Mesothelial cell of epicardium (in vitro differentiated cells): Measurements from ENCODE around the gene RERE. TPM values are rescaled to one million over a fixed set of nuclear protein-coding genes. Genes with fewer than 3 reads are reported as not detected.
A peak's percentile ranks its signal among the peaks of the same experiment; 100 is the strongest.

Source experiments
- DNase-seq, 2 experiments: peaks; one replicate each; pipeline ENCODE4 v3.0.0; 2021; ENCODE audit warnings: low spot score in 2 of 2; ENCODE audit not compliant: unreplicated experiment in 2 of 2
- H3K27ac Mint-ChIP-seq: 2 replicates; pipeline ENCODE4 v1.8.0; 2021; ENCODE audit warnings: mixed read lengths
- H3K27me3 Mint-ChIP-seq: 2 replicates; pipeline ENCODE4 v1.8.0; 2021; ENCODE audit warnings: low read depth, mixed read lengths
- H3K36me3 Mint-ChIP-seq: 2 replicates; pipeline ENCODE4 v1.8.0; 2021; ENCODE audit warnings: mixed read lengths
- H3K4me1 Mint-ChIP-seq: 2 replicates; pipeline ENCODE4 v1.8.0; 2021; ENCODE audit warnings: mixed read lengths
- H3K4me3 Mint-ChIP-seq: 2 replicates; pipeline ENCODE4 v1.8.0; 2021; ENCODE audit warnings: mild to moderate bottlenecking, moderate library complexity, mixed read lengths
- H3K9me3 Mint-ChIP-seq: 2 replicates; pipeline ENCODE4 v1.8.0; 2021; ENCODE audit warnings: mixed read lengths
- total RNA-seq: library from RNA; stranded (reverse); gene quantifications from 3 replicates; pipeline ENCODE4 v1.2.1, GENCODE V29; 2021
- TF ChIP-seq, protein P1 (sequence below): fragments of 200-600 bp; sonication (generic); IDR thresholded peaks from one replicate; pipeline ENCODE4 v1.5.0; 2021; ENCODE audit warnings: antibody characterized with exemption; ENCODE audit not compliant: unreplicated experiment

The RERE gene
- total RNA-seq, 1 donor from 2014 or later: 187 TPM

DNA sequence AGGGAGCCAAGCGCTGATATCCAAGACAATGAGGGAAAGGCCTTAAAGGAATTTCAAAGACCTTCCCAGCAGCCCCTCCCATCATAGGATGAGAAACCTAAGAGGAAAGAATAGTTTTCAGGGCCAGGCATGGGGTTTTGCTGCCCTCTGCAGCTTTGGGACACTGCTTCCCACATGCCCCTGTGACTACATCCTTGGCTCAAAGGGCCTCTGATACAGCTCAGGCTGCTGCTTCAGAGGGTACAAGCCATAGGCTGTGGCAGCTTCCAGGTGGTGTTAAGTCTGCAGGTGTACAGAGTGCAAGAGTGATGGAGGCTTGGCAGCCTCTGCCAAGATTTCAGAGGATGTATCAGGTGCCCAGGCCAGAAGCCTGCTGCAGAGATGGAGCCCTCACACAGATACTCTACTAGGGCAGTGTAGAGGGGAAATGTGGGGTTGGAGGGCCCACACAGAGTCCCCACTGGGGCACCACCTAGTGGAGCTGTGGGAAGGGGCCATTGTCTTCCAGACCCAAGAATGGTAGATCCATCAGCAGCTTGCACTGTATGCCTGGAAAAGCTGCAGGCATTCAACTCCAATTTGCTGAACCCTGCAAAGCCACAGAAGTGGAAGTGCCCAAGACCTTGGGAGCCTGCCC is 373.8 kb downstream of the RERE start:
- Mint-ChIP-seq H3K4me1 (peaks cover 21% of the 10 kb centered on the region), H3K4me3 (no peak overlapping the region), H3K9me3 (peaks cover 13% of the 10 kb centered on the region), H3K27me3 (no peaks in the 10 kb centered on the region), H3K36me3 (peaks cover 29% of the 10 kb centered on the region), H3K27ac (no peak overlapping the region)
- DNase-seq: no peak
- TF ChIP-seq, protein P1, sequence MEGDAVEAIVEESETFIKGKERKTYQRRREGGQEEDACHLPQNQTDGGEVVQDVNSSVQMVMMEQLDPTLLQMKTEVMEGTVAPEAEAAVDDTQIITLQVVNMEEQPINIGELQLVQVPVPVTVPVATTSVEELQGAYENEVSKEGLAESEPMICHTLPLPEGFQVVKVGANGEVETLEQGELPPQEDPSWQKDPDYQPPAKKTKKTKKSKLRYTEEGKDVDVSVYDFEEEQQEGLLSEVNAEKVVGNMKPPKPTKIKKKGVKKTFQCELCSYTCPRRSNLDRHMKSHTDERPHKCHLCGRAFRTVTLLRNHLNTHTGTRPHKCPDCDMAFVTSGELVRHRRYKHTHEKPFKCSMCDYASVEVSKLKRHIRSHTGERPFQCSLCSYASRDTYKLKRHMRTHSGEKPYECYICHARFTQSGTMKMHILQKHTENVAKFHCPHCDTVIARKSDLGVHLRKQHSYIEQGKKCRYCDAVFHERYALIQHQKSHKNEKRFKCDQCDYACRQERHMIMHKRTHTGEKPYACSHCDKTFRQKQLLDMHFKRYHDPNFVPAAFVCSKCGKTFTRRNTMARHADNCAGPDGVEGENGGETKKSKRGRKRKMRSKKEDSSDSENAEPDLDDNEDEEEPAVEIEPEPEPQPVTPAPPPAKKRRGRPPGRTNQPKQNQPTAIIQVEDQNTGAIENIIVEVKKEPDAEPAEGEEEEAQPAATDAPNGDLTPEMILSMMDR: no peak

DNA sequence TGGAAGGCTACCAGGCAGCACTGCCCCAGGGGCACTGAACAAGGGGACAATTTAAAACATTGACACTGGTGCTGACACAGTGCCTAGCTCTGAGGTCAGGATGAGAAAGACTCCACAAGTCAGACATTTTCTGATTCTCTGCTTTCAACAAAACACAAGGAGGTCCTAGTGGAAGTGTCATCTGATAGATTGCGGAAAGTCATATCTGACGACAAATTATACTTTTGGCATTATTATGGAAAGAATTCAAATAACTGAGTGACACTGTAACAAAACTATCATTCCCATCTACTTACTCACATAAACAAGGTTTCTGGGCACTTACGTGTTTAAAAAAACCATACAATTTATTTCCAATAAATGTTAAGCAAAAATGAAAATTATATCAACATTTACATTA is 376.0 kb downstream of the RERE start:
- Mint-ChIP-seq H3K4me3 (no peak overlapping the region), H3K9me3 (peaks cover 9% of the 10 kb centered on the region), H3K27me3 (no peaks in the 10 kb centered on the region), H3K27ac (peak overlapping the region; percentile 52), H3K36me3 (peaks cover 21% of the 10 kb centered on the region), H3K4me1 (peaks cover 26% of the 10 kb centered on the region)
- DNase-seq: no peak
- TF ChIP-seq, protein P1: no peak

DNA sequence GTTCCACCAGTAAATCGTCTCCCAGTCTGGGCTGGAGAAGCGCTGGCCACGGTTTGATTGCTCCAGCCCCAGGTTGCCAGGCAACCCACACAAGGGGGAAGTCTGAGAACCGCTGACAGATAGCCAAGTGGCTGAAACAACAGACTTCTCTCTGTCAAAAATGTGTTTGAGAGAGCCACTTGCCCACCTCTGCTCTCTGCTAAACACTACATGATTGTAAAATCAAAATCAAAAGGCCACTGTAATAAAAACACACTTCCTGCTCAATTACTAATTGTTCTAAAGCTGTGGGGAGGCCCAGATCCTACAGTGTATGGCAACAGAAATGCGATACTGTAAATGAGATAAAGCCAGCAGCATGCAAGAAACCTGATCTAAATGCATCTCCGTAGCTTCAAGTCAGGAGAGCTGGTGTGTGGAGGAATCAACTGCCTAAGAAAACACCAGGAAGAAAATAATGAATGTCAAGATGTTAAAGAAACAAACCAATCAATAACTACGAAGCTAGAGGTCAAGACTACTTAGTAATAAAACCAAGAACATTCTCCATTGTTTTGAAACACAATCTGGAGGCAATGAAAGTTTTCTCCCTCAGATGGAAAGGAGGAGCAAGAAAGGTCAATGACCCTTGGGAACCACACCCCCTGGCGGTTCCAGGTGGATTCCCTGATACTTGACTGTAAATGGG is 378.3 kb downstream of the RERE start:
- TF ChIP-seq, protein P1: no peak
- no peaks in the 10 kb centered on the region for H3K27me3 Mint-ChIP-seq
- peak; percentile 50 to 61 for DNase-seq
- H3K27ac Mint-ChIP-seq: peak overlapping the region; percentile 89
- peaks cover 7% of the 10 kb centered on the region for H3K9me3 Mint-ChIP-seq
- peak overlapping the region; percentile 16 for H3K4me3 Mint-ChIP-seq
- H3K36me3 Mint-ChIP-seq: peaks cover 10% of the 10 kb centered on the region
- peaks cover 26% of the 10 kb centered on the region for H3K4me1 Mint-ChIP-seq

DNA sequence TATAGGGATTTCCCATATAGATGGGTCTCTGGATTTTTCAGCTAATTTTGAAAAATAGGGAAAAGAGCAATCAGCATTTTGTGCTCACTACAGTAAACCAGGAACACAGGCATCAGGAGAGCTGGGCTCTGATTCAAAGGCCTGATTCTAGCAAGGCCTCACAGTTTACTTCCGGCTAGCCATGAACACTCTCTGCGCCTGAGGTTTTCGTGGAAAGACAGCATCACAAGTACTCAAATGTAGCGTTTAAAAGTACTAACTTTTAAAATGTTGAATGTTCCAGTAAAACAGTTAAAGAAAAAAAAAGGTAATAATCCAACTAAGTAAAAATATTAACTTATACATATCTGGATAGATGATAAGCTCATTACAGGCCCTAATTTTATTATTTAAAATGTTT is 379.0 kb downstream of the RERE start:
- peaks cover 26% of the 10 kb centered on the region for H3K4me1 Mint-ChIP-seq
- H3K27me3 Mint-ChIP-seq: no peaks in the 10 kb centered on the region
- no peak overlapping the region for H3K4me3 Mint-ChIP-seq
- DNase-seq: no peak
- TF ChIP-seq, protein P1: no peak
- peaks cover 9% of the 10 kb centered on the region for H3K36me3 Mint-ChIP-seq
- peak overlapping the region; percentile 89 for H3K27ac Mint-ChIP-seq
- H3K9me3 Mint-ChIP-seq: peaks cover 7% of the 10 kb centered on the region

DNA sequence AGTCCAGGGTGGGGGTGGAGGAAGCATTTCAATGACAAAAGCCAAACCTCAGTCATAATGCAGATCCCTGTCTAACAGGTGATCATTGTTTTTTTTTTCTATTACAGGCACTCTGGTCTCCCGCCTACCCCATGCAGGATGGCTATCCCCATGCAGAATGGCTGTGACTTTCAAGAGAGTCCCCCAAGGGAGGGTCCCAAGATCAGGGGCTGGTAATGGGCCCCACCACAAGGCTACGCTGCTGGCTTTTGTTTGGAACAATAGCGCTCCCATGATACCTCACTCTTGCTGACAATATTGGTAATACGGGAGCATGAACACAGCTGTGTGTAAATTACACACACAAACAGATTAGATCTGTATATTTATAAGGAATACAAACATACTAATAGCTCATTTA is 380.1 kb downstream of the RERE start:
- Mint-ChIP-seq H3K4me3 (no peak overlapping the region), H3K4me1 (peaks cover 26% of the 10 kb centered on the region), H3K9me3 (peaks cover under 1% of the 10 kb centered on the region), H3K27me3 (no peaks in the 10 kb centered on the region), H3K27ac (no peak overlapping the region), H3K36me3 (peaks cover 3% of the 10 kb centered on the region)
- DNase-seq: no peak
- TF ChIP-seq, protein P1: no peak
